PC-9 (cell line): ENCODE data around the gene TMEM141. TPM values are rescaled to one million over a fixed set of nuclear protein-coding genes. Genes with fewer than 3 reads are reported as not detected.

ENCODE experiments used
- BruUV-seq: library from RNA; stranded (reverse); fragments of 400-500 nt; replicated peaks from 2 replicates; lab custom pipeline; 2021; lab: Mats Ljungman, UMichigan
- CTCF ChIA-PET: fragments of 300-600 bp; sonication (Branson Sonifier 250); formaldehyde crosslinking; loops from one replicate; lab custom pipeline; 2022; ENCODE audit warnings: antibody characterized with exemption; lab: Charles Lee
- POLR2A ChIA-PET: fragments of 300-600 bp; sonication (Branson Sonifier 250); formaldehyde crosslinking; loops from one replicate; lab custom pipeline; 2022; ENCODE audit warnings: antibody characterized with exemption; ENCODE audit not compliant: unreplicated experiment; lab: Charles Lee
- DNase-seq, 2 experiments: peaks; one replicate each; pipeline versions ENCODE4 v3.0.0 to v3.0.0-alpha.2; 2015 to 2022; ENCODE audit warnings: mixed read lengths in 1 of 2
- H2AFZ ChIP-seq: fragments of 200-600 bp; sonication (generic); 2 replicates; pipeline ENCODE4 v1.8.1; 2017; ENCODE audit warnings: antibody characterized with exemption
- H3F3A ChIP-seq: fragments of 200-600 bp; sonication (generic); 2 replicates; pipeline ENCODE4 v1.8.1; 2017; ENCODE audit warnings: antibody characterized with exemption, mild to moderate bottlenecking, low read depth; ENCODE audit not compliant: insufficient read depth
- H3K27ac ChIP-seq: fragments of 200-600 bp; sonication (generic); 2 replicates; pipeline ENCODE4 v1.6.1; 2016; ENCODE audit warnings: mixed run types
- H3K27me3 ChIP-seq: fragments of 200-600 bp; sonication (generic); 2 replicates; pipeline ENCODE4 v1.6.1; 2016; ENCODE audit warnings: low read depth, mixed run types; ENCODE audit not compliant: insufficient read depth
- H3K36me3 ChIP-seq: fragments of 200-600 bp; sonication (generic); 2 replicates; pipeline ENCODE4 v1.6.1; 2016; ENCODE audit warnings: low read depth, mixed run types
- H3K4me1 ChIP-seq: fragments of 200-600 bp; sonication (generic); replicated peaks from 2 replicates; pipeline ENCODE4 v1.6.1; 2016; ENCODE audit warnings: mixed run types; ENCODE audit not compliant: insufficient read depth
- H3K4me2 ChIP-seq: fragments of 200-600 bp; sonication (generic); 2 replicates; pipeline ENCODE4 v1.6.1; 2017; ENCODE audit warnings: mixed run types
- H3K4me3 ChIP-seq: fragments of 200-600 bp; sonication (generic); 2 replicates; pipeline ENCODE4 v1.6.1; 2016; ENCODE audit warnings: mixed run types
- H3K79me2 ChIP-seq: fragments of 200-600 bp; sonication (generic); 2 replicates; pipeline ENCODE4 v1.6.1; 2017; ENCODE audit warnings: low read depth, mixed run types
- H3K9me2 ChIP-seq: fragments of 200-600 bp; sonication (generic); 2 replicates; pipeline ENCODE4 v1.8.1; 2017; ENCODE audit warnings: mild to moderate bottlenecking; ENCODE audit not compliant: insufficient read depth
- H3K9me3 ChIP-seq: fragments of 200-600 bp; sonication (generic); 2 replicates; pipeline ENCODE4 v1.8.1; 2016; ENCODE audit warnings: low read depth; ENCODE audit not compliant: insufficient read depth
- H4K20me1 ChIP-seq: fragments of 200-600 bp; sonication (generic); 2 replicates; pipeline ENCODE4 v1.8.1; 2017; ENCODE audit not compliant: insufficient read depth
- EZH2 ChIP-seq: fragments of 200-600 bp; sonication (generic); IDR thresholded peaks from 2 replicates; pipeline ENCODE4 v1.8.0; 2017; ENCODE audit warnings: antibody characterized with exemption, low read depth
- intact Hi-C: fragments of 100-400 bp; cut with micrococcal nuclease; formaldehyde crosslinking; loops from one replicate; pipeline ENCODE4 v1.10.0; 2022; ENCODE audit not compliant: unreplicated experiment
- total RNA-seq: library from RNA; stranded (reverse); gene quantifications from 2 replicates; pipeline ENCODE4 v1.2.3, GENCODE V29; 2021
- TF ChIP-seq, protein P1 (sequence below): fragments of 200-600 bp; sonication (generic); conservative IDR thresholded peaks from 2 replicates; pipeline ENCODE4 v1.6.1; 2017; ENCODE audit warnings: mixed run types, antibody characterized with exemption, mild to moderate bottlenecking, moderate library complexity

Gene TMEM141
- total RNA-seq, 1 experiment from 2014 or later, result 83.6 TPM

DNA sequence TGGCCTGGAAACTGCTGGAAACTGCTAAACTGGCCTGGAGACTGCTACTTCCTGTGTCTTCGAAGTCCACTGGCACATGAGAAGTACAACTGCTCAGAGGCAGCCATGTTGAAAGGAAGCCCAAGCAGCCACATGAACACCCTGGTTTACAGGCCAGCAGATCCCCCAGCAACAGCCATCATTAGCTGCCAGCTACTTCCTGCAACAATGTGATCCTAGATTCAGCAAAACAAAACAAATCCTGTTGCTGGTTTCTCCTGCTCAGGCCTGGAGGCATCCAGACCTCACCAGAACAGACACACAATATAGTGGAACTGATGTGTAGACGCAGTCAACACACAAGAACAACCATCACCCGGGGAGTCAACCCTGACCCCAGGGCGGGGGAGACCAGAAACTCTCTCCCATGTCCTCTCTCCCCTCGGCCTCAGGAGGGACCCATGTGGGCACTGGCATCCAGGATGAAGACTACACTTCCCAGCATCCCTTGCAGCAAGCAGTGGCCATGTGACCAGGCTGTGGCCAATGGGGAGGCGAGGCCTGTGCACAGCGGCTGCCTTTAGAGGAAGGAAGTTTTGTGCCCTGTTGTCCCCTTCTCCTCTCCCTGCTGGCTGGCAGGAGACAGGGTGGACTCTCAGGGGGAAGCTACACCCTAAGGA lies 17.6 kb upstream of the TMEM141 start:
- H3K4me3 ChIP-seq, result no peak overlapping the region
- H3K9me3 ChIP-seq, result no peaks in the 10 kb centered on the region
- H4K20me1 ChIP-seq, result no peaks in the 10 kb centered on the region
- H3K9me2 ChIP-seq, result no peaks in the 10 kb centered on the region
- H3K4me1 ChIP-seq, result no peaks in the 10 kb centered on the region
- peaks cover 15% of the 10 kb centered on the region for H3K27me3 ChIP-seq
- no peak for TF ChIP-seq EZH2
- TF ChIP-seq, protein P1, sequence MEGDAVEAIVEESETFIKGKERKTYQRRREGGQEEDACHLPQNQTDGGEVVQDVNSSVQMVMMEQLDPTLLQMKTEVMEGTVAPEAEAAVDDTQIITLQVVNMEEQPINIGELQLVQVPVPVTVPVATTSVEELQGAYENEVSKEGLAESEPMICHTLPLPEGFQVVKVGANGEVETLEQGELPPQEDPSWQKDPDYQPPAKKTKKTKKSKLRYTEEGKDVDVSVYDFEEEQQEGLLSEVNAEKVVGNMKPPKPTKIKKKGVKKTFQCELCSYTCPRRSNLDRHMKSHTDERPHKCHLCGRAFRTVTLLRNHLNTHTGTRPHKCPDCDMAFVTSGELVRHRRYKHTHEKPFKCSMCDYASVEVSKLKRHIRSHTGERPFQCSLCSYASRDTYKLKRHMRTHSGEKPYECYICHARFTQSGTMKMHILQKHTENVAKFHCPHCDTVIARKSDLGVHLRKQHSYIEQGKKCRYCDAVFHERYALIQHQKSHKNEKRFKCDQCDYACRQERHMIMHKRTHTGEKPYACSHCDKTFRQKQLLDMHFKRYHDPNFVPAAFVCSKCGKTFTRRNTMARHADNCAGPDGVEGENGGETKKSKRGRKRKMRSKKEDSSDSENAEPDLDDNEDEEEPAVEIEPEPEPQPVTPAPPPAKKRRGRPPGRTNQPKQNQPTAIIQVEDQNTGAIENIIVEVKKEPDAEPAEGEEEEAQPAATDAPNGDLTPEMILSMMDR, result no peak
- intact Hi-C loops, result no loop called here
- no peak overlapping the region for H3K4me2 ChIP-seq
- CTCF ChIA-PET, result no interaction called here
- DNase-seq, result no peak
- no peaks in the 10 kb centered on the region for H3K36me3 ChIP-seq
- H3K79me2 ChIP-seq, result no peaks in the 10 kb centered on the region
- no TSS peak for BruUV-seq
- H2AFZ ChIP-seq, result no peak overlapping the region
- H3K27ac ChIP-seq, result no peak overlapping the region
- POLR2A ChIA-PET, result no interaction called here
- H3F3A ChIP-seq, result peaks cover 14% of the 10 kb centered on the region; the same call in 1 of the 2 replicates

DNA sequence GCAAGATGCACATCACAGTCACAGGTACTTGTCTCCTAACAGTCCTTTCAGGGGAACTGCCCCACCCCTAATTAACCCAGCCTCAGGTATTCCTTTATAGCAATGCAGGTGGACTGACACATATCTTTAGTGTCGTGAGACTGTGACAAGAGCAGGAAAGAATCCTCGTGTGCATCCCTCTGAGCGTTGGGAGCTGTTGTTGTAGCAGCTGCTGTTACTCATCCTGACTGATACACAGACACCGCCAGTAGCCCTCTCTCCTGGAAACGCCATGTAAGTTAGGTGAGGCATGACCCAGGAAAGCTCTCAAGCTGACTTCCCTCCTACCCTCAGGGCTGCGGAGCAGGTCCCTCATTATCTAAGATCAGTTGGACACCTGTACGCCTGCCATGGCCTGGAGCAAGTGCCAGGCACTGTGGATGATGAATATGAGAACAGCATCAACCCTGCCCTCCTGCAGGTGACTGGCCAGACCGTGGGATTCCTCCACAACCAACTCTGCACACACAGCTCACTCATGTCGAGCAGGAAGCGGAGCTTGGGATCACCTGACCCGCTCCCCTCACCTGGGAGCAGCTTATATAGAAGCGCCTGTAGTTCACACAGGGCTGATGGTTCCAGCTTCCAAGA lies 16.6 kb upstream of the TMEM141 start:
- DNase-seq, result no peak
- Histone ChIP-seq H3F3A (peaks cover 14% of the 10 kb centered on the region; the same call in 1 of the 2 replicates), H3K4me2 (no peak overlapping the region), H4K20me1 (no peaks in the 10 kb centered on the region), H3K9me2 (no peaks in the 10 kb centered on the region), H3K27me3 (peaks cover 26% of the 10 kb centered on the region), H3K4me3 (no peak overlapping the region), H3K9me3 (no peaks in the 10 kb centered on the region), H3K27ac (no peak overlapping the region), H3K79me2 (no peaks in the 10 kb centered on the region), H3K36me3 (no peaks in the 10 kb centered on the region), H2AFZ (no peak overlapping the region), H3K4me1 (no peaks in the 10 kb centered on the region)
- no TSS peak for BruUV-seq
- intact Hi-C loops, result no loop called here
- ChIA-PET CTCF (interaction anchor here (0.8 kb wide), 1 partner anchor 255 kb away, joined by 4 read pairs; no protein-coding TSS in a partner anchor), POLR2A (no interaction called here)
- TF ChIP-seq EZH2, result no peak
- TF ChIP-seq, protein P1, result no peak

DNA sequence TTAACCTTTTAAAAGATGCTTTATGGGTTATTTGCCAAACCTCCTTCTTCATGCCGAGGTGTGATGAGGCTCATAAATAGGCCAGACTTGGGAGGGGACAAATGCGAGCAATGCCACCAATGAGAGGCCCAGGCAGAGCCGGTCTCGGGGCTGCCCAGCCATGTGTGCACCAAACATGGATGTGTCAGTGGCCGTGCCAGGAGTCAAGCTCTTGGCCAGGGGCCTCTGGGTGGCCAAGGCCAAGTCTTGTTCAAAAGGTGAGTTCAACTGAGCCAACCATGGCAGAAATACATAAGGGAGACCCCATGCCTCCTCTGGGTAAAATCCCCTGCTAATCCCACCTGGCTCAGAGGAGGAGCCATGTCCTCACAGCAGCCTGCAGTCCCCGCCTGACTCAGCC lies 16.0 kb upstream of the TMEM141 start:
- Histone ChIP-seq H3F3A (peaks cover 14% of the 10 kb centered on the region; the same call in 1 of the 2 replicates), H4K20me1 (no peaks in the 10 kb centered on the region), H3K79me2 (no peaks in the 10 kb centered on the region), H3K4me2 (no peak overlapping the region), H3K27me3 (peaks cover 32% of the 10 kb centered on the region), H3K27ac (no peak overlapping the region), H3K4me1 (no peaks in the 10 kb centered on the region), H3K4me3 (no peak overlapping the region), H2AFZ (no peak overlapping the region), H3K9me3 (no peaks in the 10 kb centered on the region), H3K9me2 (no peaks in the 10 kb centered on the region), H3K36me3 (no peaks in the 10 kb centered on the region)
- DNase-seq, result no peak
- TF ChIP-seq EZH2, result no peak
- TF ChIP-seq, protein P1, result no peak
- CTCF ChIA-PET, result no interaction called here
- BruUV-seq, result no TSS peak
- intact Hi-C loops, result no loop called here
- POLR2A ChIA-PET, result no interaction called here
